K562 (cell line): ENCODE results near the gene MIER2. TPM values are rescaled to one million over a fixed set of nuclear protein-coding genes. Genes with fewer than 3 reads are reported as not detected.

ENCODE experiments used
- ATF1 ChIP-seq, 2 experiments: fragments of 450-650 bp in 1 of 2; IDR thresholded peaks; 2 replicates each; pipeline ENCODE4 v1.6.1; 2016; ENCODE audit warnings: missing compliant biosample characterization in 1 of 2, missing genetic modification characterization in 1 of 2
- GATA2 ChIP-seq: sonication (generic); formaldehyde crosslinking; IDR thresholded peaks from 2 replicates; pipeline ENCODE4 v1.4.0; 2020; ENCODE audit warnings: mild to moderate bottlenecking, missing genetic modification reagents
- HMGN3 ChIP-seq: IDR thresholded peaks from 2 replicates; pipeline ENCODE4 v1.6.1; 2011; ENCODE audit warnings: borderline replicate concordance, low read depth, mild to moderate bottlenecking, mixed read lengths, low read length; ENCODE audit not compliant: insufficient read length; ENCODE audit errors: extremely low read depth
- LARP7 ChIP-seq: fragments of 450-650 bp; IDR thresholded peaks from 2 replicates; pipeline ENCODE4 v1.6.1; 2016
- MYC ChIP-seq, 2 experiments: fragments of 250-450 bp in 1 of 2; sonication (Bioruptor Pico) in 1 of 2; IDR thresholded peaks; 2 replicates each; pipeline versions ENCODE4 v1.5.1 to v1.6.1; 2012 to 2021; ENCODE audit warnings: low read depth in 2 of 2, borderline replicate concordance in 1 of 2, improper control_type of control experiment in 1 of 2, low read length in 1 of 2, mild to moderate bottlenecking in 1 of 2, moderate library complexity in 1 of 2
- RAD51 ChIP-seq: fragments of 450-650 bp; IDR thresholded peaks from 2 replicates; pipeline ENCODE4 v1.7.1; 2016; ENCODE audit warnings: low read depth, mild to moderate bottlenecking, borderline replicate concordance
- SMAD4 ChIP-seq: fragments of 250-450 bp; sonication (Bioruptor Pico); conservative IDR thresholded peaks from 2 replicates; pipeline ENCODE4 v1.8.0; 2021; ENCODE audit warnings: inconsistent platforms, mild to moderate bottlenecking, moderate library complexity
- SP2 ChIP-seq: IDR thresholded peaks from 2 replicates; pipeline ENCODE4 v1.6.1; 2011; ENCODE audit warnings: mild to moderate bottlenecking, low read depth, low read length, moderate library complexity; ENCODE audit not compliant: poor library complexity, severe bottlenecking; ENCODE audit errors: extremely low read depth
- TAL1 ChIP-seq: fragments of 450-650 bp; IDR thresholded peaks from 2 replicates; pipeline ENCODE4 v1.6.1; 2016; ENCODE audit warnings: mild to moderate bottlenecking
- ZBED1 ChIP-seq: IDR thresholded peaks from 2 replicates; pipeline ENCODE4 v1.6.1; 2014
- ZC3H4 ChIP-seq: sonication (generic); formaldehyde crosslinking; IDR thresholded peaks from 2 replicates; pipeline ENCODE4 v1.9.0; 2021; ENCODE audit warnings: missing genetic modification reagents, borderline replicate concordance
- ZFPM2 ChIP-seq: fragments of 250-450 bp; sonication (Bioruptor Pico); IDR thresholded peaks from 2 replicates; pipeline ENCODE4 v1.5.1; 2022; ENCODE audit warnings: mild to moderate bottlenecking
- ZNF12 ChIP-seq: sonication (generic); formaldehyde crosslinking; IDR thresholded peaks from 2 replicates; pipeline ENCODE4 v1.4.0; 2020; ENCODE audit warnings: mild to moderate bottlenecking, missing genetic modification reagents
- ZNF75A ChIP-seq: fragments of 450-650 bp; formaldehyde crosslinking; IDR thresholded peaks from 2 replicates; pipeline ENCODE4 v1.4.0; 2020; ENCODE audit warnings: mild to moderate bottlenecking
- ZSCAN32 ChIP-seq: fragments of 450-650 bp; formaldehyde crosslinking; IDR thresholded peaks from 2 replicates; pipeline ENCODE4 v1.4.0; 2020; ENCODE audit warnings: mild to moderate bottlenecking, moderate library complexity
- polyA plus RNA-seq, 8 experiments: library from polyadenylated mRNA; depleted of rRNA in 4 of 8; stranded (reverse) in 5 of 8; unstranded in 3 of 8; fragments of >200 nt; fragmentation: Nextera tagmentation in 2 of 8; fragmentation: Illumina TruSeq in 1 of 8; extraction: Ambion mirVana in 2 of 8; extraction: Trizol in 1 of 8; gene quantifications; 2 replicates each; pipeline versions ENCODE4 v1.2.1 to v1.2.3, GENCODE V29; 2011 to 2014; ENCODE audit warnings: inconsistent platforms in 1 of 8, missing spikeins in 1 of 8
- total RNA-seq, 7 experiments: library from RNA; depleted of rRNA in 6 of 7; stranded (reverse); fragments of >200 nt in 6 of 7; fragmentation: Illumina TruSeq in 2 of 7; extraction: Trizol in 2 of 7; gene quantifications; 2 replicates each; pipeline versions ENCODE4 v1.2.1 to v1.2.3, GENCODE V29; 2011 to 2021; ENCODE audit warnings: low replicate concordance in 1 of 7
- TF ChIP-seq, protein P1 (sequence below): fragments of 450-650 bp; IDR thresholded peaks from 2 replicates; pipeline ENCODE4 v1.6.1; 2017; ENCODE audit warnings: antibody characterized with exemption
- TF ChIP-seq, protein P2 (sequence below): sonication (generic); formaldehyde crosslinking; IDR thresholded peaks from 2 replicates; pipeline ENCODE4 v1.8.1; 2022; ENCODE audit warnings: missing genetic modification reagents
- TF ChIP-seq, protein P3 (sequence below), 2 experiments: IDR thresholded peaks in 1 of 2; conservative IDR thresholded peaks in 1 of 2; 2 replicates each; pipeline ENCODE4 v1.6.1; 2016; ENCODE audit warnings: low read depth in 2 of 2, mild to moderate bottlenecking in 1 of 2, missing compliant biosample characterization in 1 of 2, missing genetic modification characterization in 1 of 2, moderate library complexity in 1 of 2
- TF ChIP-seq, protein P4 (sequence below): sonication (generic); formaldehyde crosslinking; IDR thresholded peaks from 2 replicates; pipeline ENCODE4 v1.5.0; 2020; ENCODE audit warnings: missing genetic modification reagents
- TF ChIP-seq, protein P5 (sequence below), 2 experiments: fragments of 450-650 bp in 1 of 2; sonication (generic) in 1 of 2; formaldehyde crosslinking in 1 of 2; IDR thresholded peaks in 1 of 2; conservative IDR thresholded peaks in 1 of 2; 2 replicates each; pipeline versions ENCODE4 v1.6.1 to v1.8.1; 2016 to 2023; ENCODE audit warnings: mild to moderate bottlenecking in 2 of 2, moderate library complexity in 2 of 2, inconsistent platforms in 1 of 2, missing genetic modification reagents in 1 of 2

The MIER2 gene
- total and polyA plus RNA-seq, 9 of the 15 experiments (the other 6 are each of a cell fraction or from before 2014, with no cell fraction given) = 0.46 to 34.7 (median 15.6) TPM

DNA sequence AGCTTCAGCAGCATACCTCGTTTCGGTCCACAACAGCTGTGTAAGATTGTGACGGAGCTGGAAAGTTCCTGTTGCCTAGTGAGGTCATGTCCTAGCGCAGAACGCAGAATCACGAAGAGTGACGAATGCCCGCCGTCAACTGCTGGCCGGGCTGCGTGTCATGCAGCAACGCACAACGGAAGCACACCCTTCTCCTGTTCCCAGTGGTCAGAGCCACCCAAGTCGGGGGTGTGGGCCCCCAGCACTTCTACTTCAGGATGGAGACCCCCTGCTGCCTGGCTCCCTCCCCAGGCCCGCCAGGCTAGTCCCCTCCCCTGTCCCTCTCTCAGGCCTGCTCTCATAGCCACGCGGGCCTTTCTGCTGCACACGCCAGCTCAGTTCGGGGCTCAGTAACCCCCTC lies 38.4 kb upstream of the MIER2 start (continued):
- TF ChIP-seq ZSCAN32 (no peak), ZFPM2 (CRISPR knock-in tag) (no peak), MYC (IDR thresholded peaks at IDR 0.05; ENCODE audit: low read depth, low read length) (no peak), MYC (CRISPR knock-in tag; IDR thresholded peaks at IDR 0.05; ENCODE audit: borderline replicate concordance, low read depth) (no peak), ZC3H4 (no peak), ZNF75A (no peak), ZNF12 (CRISPR knock-in tag) (peak; percentile 92), ATF1 (CRISPR knock-in tag; IDR thresholded peaks at IDR 0.05) (no peak), ATF1 (tag; IDR thresholded peaks at IDR 0.05) (peak; percentile 37; the same call in 1 of the 2 replicates), SP2 (no peak), ZBED1 (no peak), LARP7 (no peak), SMAD4 (CRISPR knock-in tag) (no peak), TAL1 (no peak), HMGN3 (no peak), RAD51 (no peak), GATA2 (CRISPR knock-in tag) (no peak)
- TF ChIP-seq, protein P1, sequence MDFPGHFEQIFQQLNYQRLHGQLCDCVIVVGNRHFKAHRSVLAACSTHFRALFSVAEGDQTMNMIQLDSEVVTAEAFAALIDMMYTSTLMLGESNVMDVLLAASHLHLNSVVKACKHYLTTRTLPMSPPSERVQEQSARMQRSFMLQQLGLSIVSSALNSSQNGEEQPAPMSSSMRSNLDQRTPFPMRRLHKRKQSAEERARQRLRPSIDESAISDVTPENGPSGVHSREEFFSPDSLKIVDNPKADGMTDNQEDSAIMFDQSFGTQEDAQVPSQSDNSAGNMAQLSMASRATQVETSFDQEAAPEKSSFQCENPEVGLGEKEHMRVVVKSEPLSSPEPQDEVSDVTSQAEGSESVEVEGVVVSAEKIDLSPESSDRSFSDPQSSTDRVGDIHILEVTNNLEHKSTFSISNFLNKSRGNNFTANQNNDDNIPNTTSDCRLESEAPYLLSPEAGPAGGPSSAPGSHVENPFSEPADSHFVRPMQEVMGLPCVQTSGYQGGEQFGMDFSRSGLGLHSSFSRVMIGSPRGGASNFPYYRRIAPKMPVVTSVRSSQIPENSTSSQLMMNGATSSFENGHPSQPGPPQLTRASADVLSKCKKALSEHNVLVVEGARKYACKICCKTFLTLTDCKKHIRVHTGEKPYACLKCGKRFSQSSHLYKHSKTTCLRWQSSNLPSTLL = no peak
- TF ChIP-seq, protein P2, sequence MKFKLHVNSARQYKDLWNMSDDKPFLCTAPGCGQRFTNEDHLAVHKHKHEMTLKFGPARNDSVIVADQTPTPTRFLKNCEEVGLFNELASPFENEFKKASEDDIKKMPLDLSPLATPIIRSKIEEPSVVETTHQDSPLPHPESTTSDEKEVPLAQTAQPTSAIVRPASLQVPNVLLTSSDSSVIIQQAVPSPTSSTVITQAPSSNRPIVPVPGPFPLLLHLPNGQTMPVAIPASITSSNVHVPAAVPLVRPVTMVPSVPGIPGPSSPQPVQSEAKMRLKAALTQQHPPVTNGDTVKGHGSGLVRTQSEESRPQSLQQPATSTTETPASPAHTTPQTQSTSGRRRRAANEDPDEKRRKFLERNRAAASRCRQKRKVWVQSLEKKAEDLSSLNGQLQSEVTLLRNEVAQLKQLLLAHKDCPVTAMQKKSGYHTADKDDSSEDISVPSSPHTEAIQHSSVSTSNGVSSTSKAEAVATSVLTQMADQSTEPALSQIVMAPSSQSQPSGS (CRISPR knock-in tag) = no peak
- TF ChIP-seq, protein P3, sequence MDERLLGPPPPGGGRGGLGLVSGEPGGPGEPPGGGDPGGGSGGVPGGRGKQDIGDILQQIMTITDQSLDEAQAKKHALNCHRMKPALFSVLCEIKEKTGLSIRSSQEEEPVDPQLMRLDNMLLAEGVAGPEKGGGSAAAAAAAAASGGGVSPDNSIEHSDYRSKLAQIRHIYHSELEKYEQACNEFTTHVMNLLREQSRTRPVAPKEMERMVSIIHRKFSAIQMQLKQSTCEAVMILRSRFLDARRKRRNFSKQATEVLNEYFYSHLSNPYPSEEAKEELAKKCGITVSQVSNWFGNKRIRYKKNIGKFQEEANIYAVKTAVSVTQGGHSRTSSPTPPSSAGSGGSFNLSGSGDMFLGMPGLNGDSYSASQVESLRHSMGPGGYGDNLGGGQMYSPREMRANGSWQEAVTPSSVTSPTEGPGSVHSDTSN (CRISPR knock-in tag; IDR thresholded peaks at IDR 0.05; ENCODE audit: low read depth) = no peak
- TF ChIP-seq, protein P3 (tag; conservative IDR thresholded peaks at IDR 0.05; ENCODE audit: low read depth) = no peak
- TF ChIP-seq, protein P4, sequence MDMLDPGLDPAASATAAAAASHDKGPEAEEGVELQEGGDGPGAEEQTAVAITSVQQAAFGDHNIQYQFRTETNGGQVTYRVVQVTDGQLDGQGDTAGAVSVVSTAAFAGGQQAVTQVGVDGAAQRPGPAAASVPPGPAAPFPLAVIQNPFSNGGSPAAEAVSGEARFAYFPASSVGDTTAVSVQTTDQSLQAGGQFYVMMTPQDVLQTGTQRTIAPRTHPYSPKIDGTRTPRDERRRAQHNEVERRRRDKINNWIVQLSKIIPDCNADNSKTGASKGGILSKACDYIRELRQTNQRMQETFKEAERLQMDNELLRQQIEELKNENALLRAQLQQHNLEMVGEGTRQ (CRISPR knock-in tag) = no peak
- TF ChIP-seq, protein P5, sequence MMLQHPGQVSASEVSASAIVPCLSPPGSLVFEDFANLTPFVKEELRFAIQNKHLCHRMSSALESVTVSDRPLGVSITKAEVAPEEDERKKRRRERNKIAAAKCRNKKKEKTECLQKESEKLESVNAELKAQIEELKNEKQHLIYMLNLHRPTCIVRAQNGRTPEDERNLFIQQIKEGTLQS (IDR thresholded peaks at IDR 0.05) = peak; percentile 28; the same call in 1 of the 2 replicates
- TF ChIP-seq, protein P5 (CRISPR knock-in tag; conservative IDR thresholded peaks at IDR 0.05) = no peak
